Jurkat, Clone E6-1 (cell line): Measurements from ENCODE around the gene EIF1AD.
"Not testable (repeated sequence)": the region's sequence is repeated elsewhere in the genome, so short reads cannot be mapped to it uniquely, and the experiment has no call there.

ENCODE experiments used
- DNase-seq: peaks from one replicate; pipeline ENCODE4 v3.0.0-alpha.2; 2011; ENCODE audit warnings: low read depth, low spot score
- H3K4me3 ChIP-seq: 2 replicates; pipeline ENCODE4 v1.5.1; 2011; ENCODE audit warnings: mild to moderate bottlenecking, low read length, control low read depth, moderate library complexity

The EIF1AD gene

GRCh38 chr11:66023186-66023440 lies 21.2 kb upstream of the EIF1AD start:
- not testable (repeated sequence) for H3K4me3 ChIP-seq, DNase-seq

GRCh38 chr11:66022401-66023185 lies 20.6 kb upstream of the EIF1AD start:
- H3K4me3 ChIP-seq: 0 out of 2 replicates have a peak overlapping the region, but pooled peaks have one; percentile 23
- DNase-seq: no peak

DNA sequence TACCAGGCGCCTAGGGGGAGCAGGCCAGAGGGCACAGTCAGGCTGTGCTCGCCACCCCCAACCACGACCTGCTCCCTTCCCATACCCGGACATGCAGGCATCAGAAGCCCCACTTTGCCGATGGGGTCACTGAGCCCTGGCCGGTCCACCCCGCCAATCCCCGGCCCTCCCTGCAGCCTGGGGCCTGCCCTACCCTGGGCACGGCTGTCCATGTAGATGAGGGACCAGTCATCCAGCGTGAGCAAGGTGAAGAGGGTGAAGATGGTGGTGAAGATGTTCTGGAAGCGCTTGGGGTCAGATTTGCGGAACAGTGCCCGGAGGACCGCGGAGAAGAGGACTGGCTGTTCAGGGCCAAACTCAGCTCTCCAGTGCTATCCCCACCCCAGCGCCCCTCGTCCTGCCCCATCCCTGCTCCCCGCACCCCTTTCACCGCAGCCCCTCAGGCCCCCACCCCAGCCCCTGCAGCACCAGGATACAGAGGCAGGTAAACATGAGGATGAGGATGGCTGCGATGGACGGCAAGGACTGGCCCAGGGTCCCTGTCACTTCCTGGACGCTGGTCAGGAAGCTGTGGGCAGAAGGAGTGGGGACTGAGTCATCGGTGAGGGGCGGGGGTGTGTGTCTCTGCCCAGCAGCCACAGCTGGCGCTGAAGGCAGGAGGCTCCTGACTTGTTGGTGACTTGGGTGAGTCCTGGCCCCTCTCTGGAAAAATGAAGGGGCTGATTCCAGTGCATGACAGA lies 18.8 kb upstream of the EIF1AD start:
- DNase-seq: no peak
- no peak overlapping the region for H3K4me3 ChIP-seq

DNA sequence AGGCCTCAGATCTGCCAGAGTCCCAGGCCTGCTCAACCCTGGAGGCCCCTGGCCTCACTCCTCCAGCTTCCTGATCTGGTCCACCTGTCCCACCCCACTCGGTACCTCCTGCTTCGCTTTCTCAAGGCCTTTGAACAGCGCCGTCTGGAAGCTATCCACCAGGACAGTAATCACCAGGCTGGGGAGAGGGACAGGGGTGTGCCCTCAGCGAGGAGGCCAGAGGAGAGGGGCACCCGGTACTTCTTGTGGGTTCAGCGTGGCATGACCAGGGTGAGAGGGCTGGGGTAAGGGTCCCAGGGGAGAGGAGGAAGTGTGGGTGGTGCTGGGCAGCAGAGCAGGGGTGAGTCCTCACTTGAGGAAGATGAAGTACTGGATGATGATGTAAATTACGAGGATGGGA lies 18.3 kb upstream of the EIF1AD start:
- no peak overlapping the region for H3K4me3 ChIP-seq

DNA sequence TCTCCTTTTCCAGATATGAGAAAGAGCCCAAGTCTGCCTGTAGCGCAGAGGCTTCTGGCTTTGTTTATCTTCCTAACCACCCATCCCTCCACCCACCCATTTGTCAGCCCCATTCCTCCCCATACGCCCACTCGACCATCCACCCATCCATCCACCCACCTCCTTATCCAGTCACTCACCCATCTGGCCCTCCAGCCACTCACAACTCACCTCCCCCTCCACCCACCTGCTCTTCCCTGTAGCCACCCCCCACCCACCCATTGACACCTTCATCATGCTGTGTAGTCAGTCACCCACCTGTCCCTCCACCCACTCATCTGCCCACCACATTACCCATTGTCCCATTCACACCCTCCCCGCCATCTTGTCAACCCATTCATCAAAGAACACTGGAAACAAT lies 15.4 kb upstream of the EIF1AD start:
- DNase-seq: no peak
- no peak overlapping the region for H3K4me3 ChIP-seq

More for the DNA sequence above, 18.3 kb upstream of the EIF1AD start:
- DNase-seq: no peak

GRCh38 chr11:66016793-66017177 lies 14.8 kb upstream of the EIF1AD start:
- H3K4me3 ChIP-seq: no peak overlapping the region
- no peak for DNase-seq

GRCh38 chr11:66015936-66016792 lies 14.2 kb upstream of the EIF1AD start:
- H3K4me3 ChIP-seq: no peak overlapping the region
- DNase-seq: no peak

- no peak overlapping the region for H3K4me3 ChIP-seq
- DNase-seq: no peak
Observed at GRCh38 chr11:66015454-66015881, 13.5 kb upstream of the EIF1AD start.

- no peak for DNase-seq
- H3K4me3 ChIP-seq: no peak overlapping the region
Observed at GRCh38 chr11:66014804-66015453, 13.0 kb upstream of the EIF1AD start.

DNA sequence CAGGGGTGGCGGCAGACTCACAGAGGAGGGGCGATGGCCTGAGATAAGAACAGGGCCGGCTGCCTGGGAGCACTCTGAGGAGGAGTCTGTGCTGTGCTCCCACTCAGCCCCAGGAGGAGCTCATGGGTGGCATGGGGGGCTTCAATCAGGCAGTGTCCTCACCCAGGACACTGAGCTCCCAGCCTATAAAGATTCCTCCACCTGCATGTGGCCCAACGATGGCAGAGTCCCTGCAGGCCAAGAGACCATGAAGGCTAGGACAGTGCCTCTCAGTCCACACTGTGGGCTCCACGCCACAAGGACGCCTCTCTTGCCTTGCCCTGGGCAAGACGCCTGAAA lies 11.8 kb upstream of the EIF1AD start:
- H3K4me3 ChIP-seq: no peak overlapping the region
- no peak for DNase-seq

GRCh38 chr11:66012946-66013761 lies 11.2 kb upstream of the EIF1AD start:
- no peak for DNase-seq
- no peak overlapping the region for H3K4me3 ChIP-seq

GRCh38 chr11:66012371-66012945 lies 10.5 kb upstream of the EIF1AD start:
- no peak for DNase-seq
- no peak overlapping the region for H3K4me3 ChIP-seq

DNA sequence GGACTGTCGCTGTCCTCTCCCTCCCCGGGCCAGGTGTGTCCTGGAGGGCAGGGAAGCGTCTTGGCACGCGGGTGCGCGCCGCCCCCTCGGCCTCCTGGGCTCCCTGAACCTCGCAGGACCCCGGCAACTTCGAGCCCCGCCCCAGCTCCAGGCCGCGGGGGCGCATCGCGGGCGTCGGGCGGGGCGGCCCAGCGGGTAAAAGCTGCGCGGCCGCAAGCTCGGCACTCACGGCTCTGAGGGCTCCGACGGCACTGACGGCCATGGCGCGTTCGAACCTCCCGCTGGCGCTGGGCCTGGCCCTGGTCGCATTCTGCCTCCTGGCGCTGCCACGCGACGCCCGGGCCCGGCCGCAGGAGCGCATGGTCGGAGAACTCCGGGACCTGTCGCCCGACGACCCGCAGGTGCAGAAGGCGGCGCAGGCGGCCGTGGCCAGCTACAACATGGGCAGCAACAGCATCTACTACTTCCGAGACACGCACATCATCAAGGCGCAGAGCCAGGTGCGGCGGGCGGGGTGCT lies 9.9 kb upstream of the EIF1AD start, which contains the start of gene CST6:
Gene CST6 (plus strand): TSS at position 224 of the 519 bp plus-strand sequence. CDS start 37 bp downstream, at position 261.
- no peak for DNase-seq
- no peak within 1 kb of the TSS for H3K4me3 ChIP-seq

DNA sequence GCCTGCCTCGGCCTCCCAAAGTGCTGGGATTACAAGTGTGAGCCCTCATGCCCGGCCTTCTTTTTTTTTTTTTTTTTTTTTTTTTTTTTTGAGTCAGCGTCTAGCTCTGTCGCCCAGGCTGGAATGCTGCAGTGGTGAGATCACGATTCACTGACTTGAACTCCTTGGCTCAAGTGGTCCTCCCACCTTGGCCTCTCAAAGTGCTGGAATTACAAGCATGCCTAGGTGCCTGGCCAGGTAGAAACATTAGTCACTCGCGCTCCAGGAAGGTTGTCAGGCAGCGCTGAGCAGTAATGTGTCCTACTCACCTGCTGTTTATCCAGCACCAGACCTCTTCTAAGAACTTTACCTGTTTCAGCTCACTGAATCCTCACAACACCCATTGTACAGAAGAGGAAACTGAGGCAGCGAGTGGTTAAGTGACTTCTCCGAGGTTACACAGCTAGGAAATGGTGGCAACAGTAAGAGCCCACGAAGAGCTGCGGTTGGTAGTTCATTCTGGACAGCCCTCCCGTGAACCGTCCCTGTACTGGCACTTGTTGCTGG lies 9.4 kb upstream of the EIF1AD start:
- no peak overlapping the region for H3K4me3 ChIP-seq
- no peak for DNase-seq

GRCh38 chr11:66010036-66010435 lies 8.1 kb upstream of the EIF1AD start:
- not testable (repeated sequence) for DNase-seq, H3K4me3 ChIP-seq

DNA sequence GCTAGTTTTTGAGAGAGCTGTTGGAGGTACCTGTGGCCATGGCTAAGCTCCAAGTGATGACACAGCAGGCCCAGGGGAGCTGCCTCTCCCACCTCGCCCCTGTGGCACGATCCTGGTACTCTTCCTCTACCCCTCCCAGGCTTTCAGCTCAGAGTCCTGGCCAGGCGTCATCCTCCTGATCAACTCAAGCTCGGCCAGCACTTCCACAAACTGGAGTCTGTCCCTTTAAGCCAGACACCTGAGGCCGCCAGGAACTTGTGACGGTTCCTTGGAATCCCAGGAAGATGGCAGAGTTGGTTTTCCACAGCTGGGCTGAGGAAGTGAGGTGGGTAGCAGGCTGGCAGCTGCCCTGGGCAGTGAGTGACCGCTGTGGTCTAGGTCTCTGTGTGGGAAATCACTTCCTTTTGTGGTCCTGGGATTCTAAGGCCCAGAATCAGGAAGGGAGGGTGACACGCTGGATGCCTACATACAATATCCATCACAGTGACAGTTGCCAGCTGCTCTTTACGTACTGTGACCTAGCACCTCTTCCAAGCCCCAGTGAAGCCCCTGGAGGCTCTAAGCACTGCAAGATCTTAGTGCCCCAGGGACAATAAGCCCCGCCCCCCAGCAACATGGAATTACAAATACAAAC lies 6.6 kb upstream of the EIF1AD start:
- no peak overlapping the region for H3K4me3 ChIP-seq
- no peak for DNase-seq

GRCh38 chr11:66008095-66008467 lies 6.1 kb upstream of the EIF1AD start:
- H3K4me3 ChIP-seq: no peak overlapping the region
- DNase-seq: no peak
